Thoracic aorta (tissue), 2 donors: Measurements from ENCODE around the gene BARD1. TPM values are rescaled to one million over a fixed set of nuclear protein-coding genes. Genes with fewer than 3 reads are reported as not detected.
"Not testable (repeated sequence)": the region's sequence is repeated elsewhere in the genome, so short reads cannot be mapped to it uniquely, and the experiment has no call there.

ENCODE experiments used
- ATAC-seq: fragments of 150-250 bp; one replicate; pipeline ENCODE4 v1.8.0; 2017; ENCODE audit warnings: low read depth; ENCODE audit not compliant: insufficient number of reproducible peaks, low FRiP score
- DNase-seq: peaks from one replicate; pipeline ENCODE4 v3.0.0-alpha.2; 2020; ENCODE audit warnings: low spot score
- H3K27ac ChIP-seq, 2 donors: fragments of 200-600 bp; sonication (generic); 1 replicate in 1 of 2; 2 replicates in 1 of 2; pipeline ENCODE4 v1.5.1; 2016; ENCODE audit warnings: mild to moderate bottlenecking in 2 of 2, moderate library complexity in 2 of 2
- H3K27me3 ChIP-seq: fragments of 200-600 bp; sonication (generic); replicated peaks from 2 replicates; pipeline ENCODE4 v1.6.0; 2016; ENCODE audit warnings: mild to moderate bottlenecking; ENCODE audit not compliant: insufficient read depth
- H3K36me3 ChIP-seq: fragments of 200-600 bp; sonication (generic); one replicate; pipeline ENCODE4 v1.5.1; 2016
- H3K4me1 ChIP-seq, 2 donors: fragments of 200-600 bp; sonication (generic); 1 replicate in 1 of 2; 2 replicates in 1 of 2; pipeline versions ENCODE4 v1.5.1 to v1.6.0; 2016; ENCODE audit warnings: low read depth in 2 of 2, mild to moderate bottlenecking in 1 of 2; ENCODE audit not compliant: control insufficient read depth in 1 of 2
- H3K4me3 ChIP-seq: fragments of 200-600 bp; sonication (generic); 2 replicates; pipeline ENCODE4 v1.5.1; 2016; ENCODE audit warnings: mild to moderate bottlenecking
- H3K9me3 ChIP-seq: fragments of 200-600 bp; sonication (generic); 2 replicates; pipeline ENCODE4 v1.5.1; 2016
- total RNA-seq, 2 donors: library from RNA; depleted of rRNA; stranded (reverse); fragments of >200 nt; gene quantifications; one replicate each; pipeline versions ENCODE4 v1.1.0 to v1.2.3, GENCODE V29; 2016
- TF ChIP-seq, protein P1 (sequence below): fragments of 200-600 bp; sonication (generic); IDR thresholded peaks from one replicate; pipeline ENCODE4 v1.5.1; 2019; ENCODE audit warnings: antibody characterized with exemption

The BARD1 gene
- total RNA-seq, 2 donors from 2014 or later: 15.4 to 25.5 TPM

DNA sequence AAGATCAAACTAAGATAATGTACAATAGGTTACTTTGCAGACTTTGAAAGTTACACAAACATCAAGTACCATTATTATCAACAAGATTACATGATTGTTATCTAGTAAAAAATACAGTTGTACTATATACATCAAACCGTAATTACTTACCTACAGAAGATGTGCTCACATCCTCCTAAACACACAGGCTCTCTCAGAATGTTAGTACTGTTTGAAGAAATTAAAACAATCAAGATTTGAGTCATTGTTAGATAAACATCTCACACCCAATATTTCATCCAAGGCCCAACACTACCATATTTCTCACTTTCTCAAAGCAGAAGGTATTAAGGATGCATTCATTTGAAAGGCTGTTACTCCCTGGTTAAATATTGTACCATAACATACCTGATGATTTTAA, 12.6 kb downstream of the BARD1 start:
- Histone ChIP-seq H3K4me1 (no peaks in the 10 kb centered on the region), H3K4me3 (no peak overlapping the region), H3K36me3 (peaks cover 5% of the 10 kb centered on the region), H3K9me3 (no peaks in the 10 kb centered on the region), H3K27ac (no peak overlapping the region), H3K27me3 (no peaks in the 10 kb centered on the region)
- ATAC-seq: no peak
- no peak for DNase-seq
- TF ChIP-seq, protein P1, sequence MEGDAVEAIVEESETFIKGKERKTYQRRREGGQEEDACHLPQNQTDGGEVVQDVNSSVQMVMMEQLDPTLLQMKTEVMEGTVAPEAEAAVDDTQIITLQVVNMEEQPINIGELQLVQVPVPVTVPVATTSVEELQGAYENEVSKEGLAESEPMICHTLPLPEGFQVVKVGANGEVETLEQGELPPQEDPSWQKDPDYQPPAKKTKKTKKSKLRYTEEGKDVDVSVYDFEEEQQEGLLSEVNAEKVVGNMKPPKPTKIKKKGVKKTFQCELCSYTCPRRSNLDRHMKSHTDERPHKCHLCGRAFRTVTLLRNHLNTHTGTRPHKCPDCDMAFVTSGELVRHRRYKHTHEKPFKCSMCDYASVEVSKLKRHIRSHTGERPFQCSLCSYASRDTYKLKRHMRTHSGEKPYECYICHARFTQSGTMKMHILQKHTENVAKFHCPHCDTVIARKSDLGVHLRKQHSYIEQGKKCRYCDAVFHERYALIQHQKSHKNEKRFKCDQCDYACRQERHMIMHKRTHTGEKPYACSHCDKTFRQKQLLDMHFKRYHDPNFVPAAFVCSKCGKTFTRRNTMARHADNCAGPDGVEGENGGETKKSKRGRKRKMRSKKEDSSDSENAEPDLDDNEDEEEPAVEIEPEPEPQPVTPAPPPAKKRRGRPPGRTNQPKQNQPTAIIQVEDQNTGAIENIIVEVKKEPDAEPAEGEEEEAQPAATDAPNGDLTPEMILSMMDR: no peak

GRCh38 chr2:214783181-214783580, 26.3 kb downstream of the BARD1 start:
- not testable (repeated sequence) for H3K27ac ChIP-seq, DNase-seq, H3K4me1 ChIP-seq, ATAC-seq, H3K27me3 ChIP-seq, H3K4me3 ChIP-seq, H3K9me3 ChIP-seq
- H3K36me3 ChIP-seq: peaks cover 35% of the 10 kb centered on the region

GRCh38 chr2:214782671-214783070, 26.8 kb downstream of the BARD1 start:
- TF ChIP-seq, protein P1: no peak
- peaks cover 3% of the 10 kb centered on the region for H3K9me3 ChIP-seq
- no peak overlapping the region for H3K4me3 ChIP-seq
- ATAC-seq (no peak), DNase-seq (no peak)
- no peaks in the 10 kb centered on the region for H3K4me1 ChIP-seq
- no peaks in the 10 kb centered on the region for H3K27me3 ChIP-seq
- H3K27ac ChIP-seq: no peak overlapping the region
- peaks cover 36% of the 10 kb centered on the region for H3K36me3 ChIP-seq

- Histone ChIP-seq H3K4me1 (no peaks in the 10 kb centered on the region), H3K27me3 (no peaks in the 10 kb centered on the region), H3K9me3 (peaks cover 3% of the 10 kb centered on the region), H3K36me3 (peaks cover 48% of the 10 kb centered on the region), H3K4me3 (no peak overlapping the region), H3K27ac (no peak overlapping the region)
- no peak for DNase-seq
- TF ChIP-seq, protein P1: no peak
- ATAC-seq: no peak
These were observed 28.3 kb downstream of the BARD1 start for GRCh38 chr2:214781226-214781625.

- H3K36me3 ChIP-seq: peaks cover 33% of the 10 kb centered on the region
- ATAC-seq (no peak), DNase-seq (no peak)
- no peaks in the 10 kb centered on the region for H3K4me1 ChIP-seq
- no peak overlapping the region for H3K4me3 ChIP-seq
- H3K27ac ChIP-seq: no peak overlapping the region
- H3K9me3 ChIP-seq: no peaks in the 10 kb centered on the region
- TF ChIP-seq, protein P1: no peak
- H3K27me3 ChIP-seq: no peaks in the 10 kb centered on the region
These were observed 33.5 kb downstream of the BARD1 start for GRCh38 chr2:214775971-214776370.

DNA sequence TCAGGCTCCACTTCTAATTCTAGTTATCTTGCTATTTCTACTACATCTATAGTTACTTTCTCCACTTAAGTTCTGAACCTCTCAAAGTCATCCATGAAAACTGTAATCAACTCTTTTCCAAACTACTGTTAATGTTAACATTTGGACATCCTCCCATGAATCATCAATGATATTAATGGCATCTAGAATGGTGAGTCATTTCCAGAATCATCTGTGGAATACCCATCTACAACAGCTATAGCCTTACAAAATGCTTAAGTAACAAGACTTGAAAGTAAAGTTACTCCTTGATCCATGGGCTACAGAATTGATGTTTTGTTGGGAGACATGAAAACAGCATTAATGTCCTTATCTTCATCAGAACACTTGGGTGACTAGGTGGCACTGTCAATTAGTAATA, 35.4 kb downstream of the BARD1 start:
- Histone ChIP-seq H3K4me1 (no peaks in the 10 kb centered on the region), H3K27ac (no peak overlapping the region), H3K9me3 (no peaks in the 10 kb centered on the region), H3K27me3 (no peaks in the 10 kb centered on the region), H3K36me3 (peaks cover 18% of the 10 kb centered on the region), H3K4me3 (no peak overlapping the region)
- DNase-seq (no peak), ATAC-seq (no peak)
- TF ChIP-seq, protein P1: no peak
